Measurements from ENCODE around the gene GALNT2. TPM values are rescaled to one million over a fixed set of nuclear protein-coding genes. Genes with fewer than 3 reads are reported as not detected.

GALNT2 gene
- total RNA-seq, 1 donor from 2014 or later: 58.0 TPM

- peak overlapping the region; percentile 23 for H3K27ac Mint-ChIP-seq (ENCODE audit: unreplicated experiment)
- no peak overlapping the region for H3K4me3 Mint-ChIP-seq
- no peak for DNase-seq (ENCODE audit: low read depth, low spot score)
- H3K27me3 Mint-ChIP-seq (ENCODE audit: low read depth): no peaks in the 10 kb centered on the region
- TF ChIP-seq CTCF (conservative IDR thresholded peaks at IDR 0.05): no peak
- H3K36me3 Mint-ChIP-seq (ENCODE audit: low read depth): no peaks in the 10 kb centered on the region
- H3K4me1 Mint-ChIP-seq: peaks cover 71% of the 10 kb centered on the region
- H3K9me3 Mint-ChIP-seq: no peaks in the 10 kb centered on the region
These were observed 75.0 kb downstream of the GALNT2 start for GRCh38 chr1:230141797-230142607.

DNA sequence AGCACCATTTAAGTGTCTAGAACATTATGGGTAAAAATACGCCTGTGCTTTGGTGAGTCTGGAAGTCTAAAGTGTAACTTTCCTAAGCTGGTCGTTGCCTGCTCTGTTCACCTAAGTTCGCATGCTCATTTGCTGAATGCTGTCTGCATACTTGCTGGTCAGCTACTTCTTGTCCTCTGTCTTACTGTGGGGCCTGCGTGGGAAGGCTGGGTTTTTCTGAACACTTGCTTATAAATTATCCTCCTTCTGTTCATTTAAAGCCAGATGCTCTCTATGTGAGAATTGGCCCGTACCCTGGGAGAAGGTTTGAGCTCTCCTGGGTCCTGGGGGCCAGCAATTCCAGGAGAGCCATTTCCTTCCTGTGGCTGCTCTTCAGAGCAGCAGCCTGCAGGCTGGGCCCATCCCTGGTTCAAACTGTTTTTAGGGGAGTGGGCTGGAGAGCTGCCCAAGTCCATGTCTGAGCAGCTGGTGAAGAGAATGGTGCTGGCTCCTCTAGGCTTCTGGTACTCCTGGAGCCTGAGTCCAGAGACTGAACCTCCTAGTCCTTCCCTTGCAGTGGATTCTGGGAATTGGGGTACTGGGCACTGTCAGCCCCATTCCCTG is 75.7 kb downstream of the GALNT2 start:
- Mint-ChIP-seq H3K4me1 (peaks cover 70% of the 10 kb centered on the region), H3K27me3 (ENCODE audit: low read depth) (no peaks in the 10 kb centered on the region)
- no peak for TF ChIP-seq CTCF (conservative IDR thresholded peaks at IDR 0.05)

DNA sequence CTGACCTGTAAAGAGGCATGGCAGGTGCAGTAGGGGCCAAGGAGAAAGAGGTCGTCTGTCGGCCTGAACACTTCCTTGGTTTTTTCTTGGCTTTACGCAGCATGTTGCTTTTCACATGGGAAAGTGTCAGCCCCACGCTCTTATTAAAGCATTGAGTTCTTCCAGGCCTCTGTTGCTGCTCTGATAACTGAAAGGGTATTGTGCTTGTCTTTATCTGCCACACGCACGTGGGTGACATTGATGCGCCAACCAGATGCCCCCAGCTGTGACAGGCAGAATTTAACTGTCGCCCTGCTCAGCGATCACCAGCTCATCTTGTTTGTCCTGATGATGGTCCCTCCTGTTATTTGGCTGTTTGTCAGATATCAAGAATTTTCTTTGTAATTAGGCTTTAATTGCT is 76.5 kb downstream of the GALNT2 start:
- Mint-ChIP-seq H3K9me3 (no peaks in the 10 kb centered on the region), H3K4me3 (no peak overlapping the region), H3K4me1 (peaks cover 71% of the 10 kb centered on the region), H3K36me3 (ENCODE audit: low read depth) (no peaks in the 10 kb centered on the region), H3K27ac (ENCODE audit: unreplicated experiment) (no peak overlapping the region), H3K27me3 (ENCODE audit: low read depth) (no peaks in the 10 kb centered on the region)
- DNase-seq (ENCODE audit: low read depth, low spot score): no peak
- no peak for TF ChIP-seq CTCF (conservative IDR thresholded peaks at IDR 0.05)

More for the DNA sequence above, 75.7 kb downstream of the GALNT2 start:
- DNase-seq (ENCODE audit: low read depth, low spot score): no peak
- Mint-ChIP-seq H3K9me3 (no peaks in the 10 kb centered on the region), H3K36me3 (ENCODE audit: low read depth) (no peaks in the 10 kb centered on the region), H3K4me3 (no peak overlapping the region), H3K27ac (ENCODE audit: unreplicated experiment) (peak overlapping the region; percentile 23)

DNA sequence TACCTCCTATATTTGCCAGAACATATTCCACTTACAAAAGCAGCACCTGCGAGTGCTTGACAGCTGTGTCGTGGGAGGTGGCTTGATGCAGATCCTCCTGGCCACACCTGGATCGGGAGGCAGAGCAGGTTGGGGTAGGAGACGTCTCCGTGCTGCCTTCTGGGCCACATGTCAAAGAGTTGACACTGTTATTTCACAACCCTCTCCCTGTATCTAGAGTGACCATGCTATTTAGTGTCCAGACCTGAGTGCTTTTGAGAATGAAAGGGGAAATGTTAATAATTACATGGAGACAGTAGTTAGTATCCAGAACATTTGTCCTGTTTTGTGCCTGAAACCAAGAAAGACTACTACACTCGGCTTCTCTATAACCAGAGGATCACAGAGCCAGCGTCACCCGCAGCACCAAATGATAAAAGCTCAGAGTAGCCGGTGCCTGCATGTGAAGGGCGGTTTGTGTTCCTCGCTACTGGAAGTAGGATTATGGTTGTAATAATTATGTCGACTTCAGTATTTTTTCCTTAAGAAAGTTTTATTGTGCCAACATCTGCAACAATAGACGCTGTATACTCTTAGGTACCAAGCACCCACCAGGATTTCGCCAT is 77.1 kb downstream of the GALNT2 start:
- no peak for DNase-seq (ENCODE audit: low read depth, low spot score)
- Mint-ChIP-seq H3K27ac (ENCODE audit: unreplicated experiment) (peak overlapping the region; percentile 40), H3K4me3 (no peak overlapping the region), H3K36me3 (ENCODE audit: low read depth) (no peaks in the 10 kb centered on the region), H3K4me1 (peaks cover 73% of the 10 kb centered on the region), H3K9me3 (no peaks in the 10 kb centered on the region), H3K27me3 (ENCODE audit: low read depth) (no peaks in the 10 kb centered on the region)
- no peak for TF ChIP-seq CTCF (conservative IDR thresholded peaks at IDR 0.05)

- TF ChIP-seq CTCF (conservative IDR thresholded peaks at IDR 0.05): no peak
- Mint-ChIP-seq H3K9me3 (no peaks in the 10 kb centered on the region), H3K27ac (ENCODE audit: unreplicated experiment) (no peak overlapping the region), H3K27me3 (ENCODE audit: low read depth) (no peaks in the 10 kb centered on the region), H3K4me3 (no peak overlapping the region), H3K36me3 (ENCODE audit: low read depth) (no peaks in the 10 kb centered on the region), H3K4me1 (peaks cover 75% of the 10 kb centered on the region)
- DNase-seq (ENCODE audit: low read depth, low spot score): no peak
These were observed 77.9 kb downstream of the GALNT2 start for GRCh38 chr1:230144758-230145504.

All from neural crest cell (in vitro differentiated cells).